Osteoblast (primary cell): ENCODE data around the gene KNG1. TPM values are rescaled to one million over a fixed set of nuclear protein-coding genes. Genes with fewer than 3 reads are reported as not detected.

Source experiments
- DNase-seq: peaks from one replicate; pipeline ENCODE4 v3.0.0; 2011; ENCODE audit warnings: low spot score, mixed read lengths; ENCODE audit not compliant: insufficient read length; ENCODE audit errors: missing footprints
- H2AFZ ChIP-seq: 2 replicates; pipeline ENCODE4 v1.6.0; 2011; ENCODE audit warnings: mild to moderate bottlenecking, low read length
- H3K27ac ChIP-seq: 2 replicates; pipeline ENCODE4 v1.5.1; 2011; ENCODE audit warnings: mild to moderate bottlenecking, low read depth, low read length, moderate library complexity
- H3K27me3 ChIP-seq: 2 replicates; pipeline ENCODE4 v1.6.0; 2012; ENCODE audit warnings: mild to moderate bottlenecking, control low read depth, inconsistent platforms, low read length, moderate library complexity; ENCODE audit not compliant: insufficient read depth
- H3K36me3 ChIP-seq: 2 replicates; pipeline ENCODE4 v1.5.1; 2011; ENCODE audit warnings: mild to moderate bottlenecking, low read length, control low read depth, moderate library complexity; ENCODE audit not compliant: insufficient read depth
- H3K4me1 ChIP-seq: 2 replicates; pipeline ENCODE4 v1.5.1; 2011; ENCODE audit warnings: mild to moderate bottlenecking, low read length, control low read depth, moderate library complexity; ENCODE audit not compliant: insufficient read depth
- H3K4me2 ChIP-seq: 2 replicates; pipeline ENCODE4 v1.6.0; 2011; ENCODE audit warnings: mild to moderate bottlenecking, low read length; ENCODE audit not compliant: insufficient read depth
- H3K4me3 ChIP-seq: fragments of 200-600 bp; sonication (generic); 3 replicates; pipeline ENCODE4 v1.5.1; 2012; ENCODE audit warnings: mild to moderate bottlenecking, low read length, inconsistent platforms; ENCODE audit not compliant: insufficient read depth
- H3K79me2 ChIP-seq: 2 replicates; pipeline ENCODE4 v1.6.0; 2012; ENCODE audit warnings: mild to moderate bottlenecking, low read length, control low read depth, inconsistent platforms; ENCODE audit not compliant: insufficient read depth
- H3K9me3 ChIP-seq: 2 replicates; pipeline ENCODE4 v1.5.1; 2011; ENCODE audit warnings: low read depth, low read length, control low read depth
- H4K20me1 ChIP-seq: 2 replicates; pipeline ENCODE4 v1.6.0; 2012; ENCODE audit warnings: mild to moderate bottlenecking, low read length, control low read depth; ENCODE audit not compliant: insufficient read depth
- total RNA-seq: library from RNA; depleted of rRNA; stranded (reverse); fragments of >200 nt; gene quantifications from 2 replicates; pipeline ENCODE4 v1.2.3, GENCODE V29; 2012
- TF ChIP-seq, protein P1 (sequence below): IDR thresholded peaks from 2 replicates; pipeline ENCODE4 v1.5.1; 2011; ENCODE audit warnings: mild to moderate bottlenecking, low read depth, low read length, moderate library complexity; ENCODE audit errors: extremely low read depth

Gene KNG1
- total RNA-seq, 1 donor: not detected

GRCh38 chr3:186671051-186671450 lies 46.1 kb upstream of the KNG1 start:
- Histone ChIP-seq H3K27ac (no peak overlapping the region), H3K4me1 (no peaks in the 10 kb centered on the region), H4K20me1 (no peaks in the 10 kb centered on the region), H2AFZ (no peak overlapping the region), H3K27me3 (no peaks in the 10 kb centered on the region), H3K79me2 (no peaks in the 10 kb centered on the region), H3K36me3 (no peaks in the 10 kb centered on the region), H3K9me3 (no peaks in the 10 kb centered on the region), H3K4me3 (no peak overlapping the region), H3K4me2 (no peak overlapping the region)
- DNase-seq: no peak
- TF ChIP-seq, protein P1, sequence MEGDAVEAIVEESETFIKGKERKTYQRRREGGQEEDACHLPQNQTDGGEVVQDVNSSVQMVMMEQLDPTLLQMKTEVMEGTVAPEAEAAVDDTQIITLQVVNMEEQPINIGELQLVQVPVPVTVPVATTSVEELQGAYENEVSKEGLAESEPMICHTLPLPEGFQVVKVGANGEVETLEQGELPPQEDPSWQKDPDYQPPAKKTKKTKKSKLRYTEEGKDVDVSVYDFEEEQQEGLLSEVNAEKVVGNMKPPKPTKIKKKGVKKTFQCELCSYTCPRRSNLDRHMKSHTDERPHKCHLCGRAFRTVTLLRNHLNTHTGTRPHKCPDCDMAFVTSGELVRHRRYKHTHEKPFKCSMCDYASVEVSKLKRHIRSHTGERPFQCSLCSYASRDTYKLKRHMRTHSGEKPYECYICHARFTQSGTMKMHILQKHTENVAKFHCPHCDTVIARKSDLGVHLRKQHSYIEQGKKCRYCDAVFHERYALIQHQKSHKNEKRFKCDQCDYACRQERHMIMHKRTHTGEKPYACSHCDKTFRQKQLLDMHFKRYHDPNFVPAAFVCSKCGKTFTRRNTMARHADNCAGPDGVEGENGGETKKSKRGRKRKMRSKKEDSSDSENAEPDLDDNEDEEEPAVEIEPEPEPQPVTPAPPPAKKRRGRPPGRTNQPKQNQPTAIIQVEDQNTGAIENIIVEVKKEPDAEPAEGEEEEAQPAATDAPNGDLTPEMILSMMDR: no peak

DNA sequence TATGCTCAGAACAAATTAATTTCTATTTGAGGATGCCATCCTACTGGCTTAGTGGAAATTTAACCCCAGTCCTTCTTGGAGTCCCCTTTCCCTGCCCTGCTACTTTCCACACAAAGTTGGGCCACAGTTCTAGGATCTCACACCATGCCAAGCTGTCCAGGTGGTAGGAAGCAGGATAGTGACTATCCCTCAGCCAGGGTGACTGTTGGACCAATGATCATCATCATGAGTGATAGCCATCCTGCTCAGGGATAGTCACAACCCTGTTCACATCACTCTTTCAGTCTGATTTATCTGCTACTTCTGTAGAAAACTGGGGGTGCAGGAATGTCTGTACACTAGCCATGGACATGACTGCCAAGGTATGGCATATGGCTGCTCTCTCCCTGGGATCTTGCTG lies 38.6 kb upstream of the KNG1 start:
- Histone ChIP-seq H3K9me3 (no peaks in the 10 kb centered on the region), H3K36me3 (no peaks in the 10 kb centered on the region), H3K4me3 (no peak overlapping the region), H3K79me2 (no peaks in the 10 kb centered on the region), H4K20me1 (no peaks in the 10 kb centered on the region), H3K4me1 (no peaks in the 10 kb centered on the region), H2AFZ (no peak overlapping the region), H3K27me3 (peaks cover 3% of the 10 kb centered on the region), H3K4me2 (no peak overlapping the region), H3K27ac (no peak overlapping the region)
- DNase-seq: no peak
- TF ChIP-seq, protein P1: no peak

GRCh38 chr3:186679151-186679550 lies 38.0 kb upstream of the KNG1 start:
- Histone ChIP-seq H3K4me2 (no peak overlapping the region), H3K36me3 (no peaks in the 10 kb centered on the region), H2AFZ (no peak overlapping the region), H3K27ac (no peak overlapping the region), H3K9me3 (no peaks in the 10 kb centered on the region), H3K4me1 (no peaks in the 10 kb centered on the region), H3K79me2 (no peaks in the 10 kb centered on the region), H3K27me3 (peaks cover 3% of the 10 kb centered on the region), H3K4me3 (no peak overlapping the region), H4K20me1 (no peaks in the 10 kb centered on the region)
- TF ChIP-seq, protein P1: no peak
- DNase-seq: no peak

GRCh38 chr3:186680869-186681268 lies 36.3 kb upstream of the KNG1 start:
- Histone ChIP-seq H3K4me1 (no peaks in the 10 kb centered on the region), H4K20me1 (no peaks in the 10 kb centered on the region), H3K4me2 (no peak overlapping the region), H3K36me3 (no peaks in the 10 kb centered on the region), H3K27ac (no peak overlapping the region), H3K79me2 (no peaks in the 10 kb centered on the region), H3K27me3 (peaks cover 3% of the 10 kb centered on the region), H3K9me3 (no peaks in the 10 kb centered on the region), H2AFZ (no peak overlapping the region), H3K4me3 (no peak overlapping the region)
- no peak for DNase-seq
- TF ChIP-seq, protein P1: no peak
